Measurements from ENCODE around the gene OTOA.
"Not testable (repeated sequence)": the region's sequence is repeated elsewhere in the genome, so short reads cannot be mapped to it uniquely, and the experiment has no call there.

The OTOA gene

DNA sequence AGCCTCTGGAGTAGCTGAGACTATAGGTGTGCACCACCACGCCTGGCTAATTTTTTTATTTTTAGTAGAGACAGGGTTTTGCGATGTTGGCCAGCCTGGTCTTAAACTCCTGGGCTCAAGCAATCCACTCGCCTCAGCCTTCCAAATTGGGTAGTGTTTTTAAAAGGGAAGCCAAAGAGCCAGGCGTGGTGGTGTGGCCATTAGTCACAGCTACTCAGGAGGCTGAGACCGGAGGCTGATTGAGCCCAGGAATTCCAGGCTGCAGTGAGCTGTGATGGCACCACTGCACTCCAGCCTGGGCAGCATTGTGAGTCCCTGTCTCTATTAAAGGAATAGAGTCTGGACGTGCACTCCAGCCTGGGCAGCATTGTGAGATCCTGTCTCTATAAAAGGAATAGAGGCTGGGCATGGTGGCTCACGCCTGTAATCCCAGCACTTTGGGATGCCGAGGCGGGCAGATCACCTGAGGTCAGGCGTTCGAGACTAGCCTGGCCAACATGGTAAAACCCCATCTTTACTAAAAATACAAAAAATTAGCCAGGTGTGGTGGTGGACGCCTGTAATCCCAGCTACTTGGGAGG is 13.9 kb upstream of the OTOA start:
- not testable (repeated sequence) for H3K27me3 Mint-ChIP-seq, DNase-seq, ATAC-seq, H3K9me3 Mint-ChIP-seq, H3K27ac Mint-ChIP-seq, H3K4me3 Mint-ChIP-seq
- H3K4me1 Mint-ChIP-seq, result peaks cover 76% of the 10 kb centered on the region

DNA sequence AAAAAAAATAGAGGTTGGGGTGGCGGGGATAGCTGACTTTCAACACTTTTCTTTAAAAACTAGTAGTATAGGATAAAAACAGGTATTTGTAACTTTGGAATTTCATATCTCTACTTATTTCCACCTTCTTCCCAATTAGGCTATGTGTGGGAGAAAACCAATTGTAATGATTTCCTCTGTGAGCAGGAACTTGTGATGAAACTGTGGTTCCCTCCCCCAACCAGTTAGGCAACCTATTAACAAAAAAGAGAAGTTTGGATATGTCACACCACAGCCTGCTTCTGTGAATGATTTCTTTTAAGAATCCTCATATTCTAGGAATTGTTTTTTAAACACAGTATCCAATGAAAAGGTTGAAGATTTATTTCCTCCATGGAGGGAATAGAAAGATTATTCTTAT is 13.2 kb upstream of the OTOA start:
- H3K27ac Mint-ChIP-seq, result peak overlapping the region in 1 of 2 donors; percentile 48
- DNase-seq (no peak), ATAC-seq (no peak)
- no peaks in the 10 kb centered on the region for H3K9me3 Mint-ChIP-seq
- peaks cover 71% of the 10 kb centered on the region for H3K4me1 Mint-ChIP-seq
- H3K4me3 Mint-ChIP-seq, result no peak overlapping the region
- no peaks in the 10 kb centered on the region for H3K27me3 Mint-ChIP-seq

DNA sequence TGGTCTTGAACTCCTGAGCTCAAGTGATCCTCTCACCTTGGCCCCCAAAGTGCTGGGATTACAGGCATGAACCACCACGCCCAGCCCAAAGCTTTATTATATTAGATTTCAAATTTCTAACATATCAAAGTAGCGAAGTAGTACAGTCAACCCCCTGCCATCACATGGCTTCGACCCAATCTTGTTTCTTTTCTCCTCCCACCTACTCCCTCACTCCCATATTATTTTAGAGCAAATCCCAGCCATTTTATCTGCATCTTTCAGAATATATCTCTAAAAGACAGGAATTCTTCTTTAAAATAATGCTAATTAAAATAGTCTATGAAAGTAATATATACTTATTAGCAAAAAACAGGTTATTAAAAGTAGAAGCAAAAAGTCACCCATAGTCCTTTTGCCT is 12.3 kb upstream of the OTOA start:
- DNase-seq, result no peak
- Mint-ChIP-seq H3K27ac (no peak overlapping the region), H3K4me3 (no peak overlapping the region), H3K4me1 (peaks cover 69% of the 10 kb centered on the region), H3K9me3 (no peaks in the 10 kb centered on the region), H3K27me3 (no peaks in the 10 kb centered on the region)
- ATAC-seq, result no peak

DNA sequence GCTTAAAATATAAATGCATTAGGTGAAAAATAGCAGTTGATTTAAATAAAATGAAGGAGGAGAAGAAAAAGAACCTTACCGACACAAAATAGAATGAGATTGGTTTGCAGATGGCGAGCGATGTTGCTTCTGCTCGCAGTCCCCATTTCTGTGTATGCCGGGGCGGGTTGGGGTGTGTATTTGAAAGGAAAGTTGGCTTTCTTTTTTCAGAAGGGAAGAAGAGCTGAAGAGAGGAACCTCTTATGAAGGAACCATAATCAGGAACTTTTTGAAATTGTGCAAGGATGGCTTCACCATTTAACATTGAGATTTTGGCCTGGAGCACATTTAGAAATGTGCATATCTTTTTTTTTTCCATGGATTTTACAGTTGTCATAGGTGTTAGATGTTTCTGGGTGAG is 11.3 kb upstream of the OTOA start, which contains the start of gene IGSF6:
Gene IGSF6, minus strand, starts transcription at position 156 of the 400 bp plus-strand sequence. Its CDS starts 10 bp downstream, at position 146.
- Mint-ChIP-seq H3K9me3 (no peaks in the 10 kb centered on the region), H3K4me3 (no peak within 1 kb of the TSS), H3K4me1 (peaks cover 69% of the 10 kb centered on the region), H3K27ac (peak within 1 kb of the TSS in 1 of 2 donors; percentile 48), H3K27me3 (no peaks in the 10 kb centered on the region)
- ATAC-seq, result no peak
- no peak for DNase-seq

DNA sequence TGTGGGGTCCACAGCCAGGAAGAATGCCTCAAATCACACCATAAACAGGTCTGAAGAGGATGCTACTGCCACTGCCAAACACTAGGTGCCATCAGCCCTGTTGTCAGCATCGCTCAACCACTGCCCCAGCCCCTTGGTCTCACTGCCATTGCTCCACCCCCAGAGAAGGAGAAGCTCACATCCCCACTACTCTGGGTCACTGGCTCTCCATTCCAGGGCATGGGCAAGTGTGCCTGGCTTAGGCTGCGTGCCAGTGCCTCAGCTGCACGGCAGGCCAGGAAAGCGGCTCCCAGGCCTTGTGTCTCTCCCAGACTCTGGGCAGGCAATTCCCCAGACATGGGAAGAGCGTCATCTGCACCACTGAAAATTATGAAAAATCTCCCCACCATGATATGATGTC is 10.2 kb upstream of the OTOA start:
- Mint-ChIP-seq H3K27ac (peak overlapping the region in 1 of 2 donors; percentile 71), H3K27me3 (no peaks in the 10 kb centered on the region), H3K4me1 (peaks cover 69% of the 10 kb centered on the region), H3K9me3 (no peaks in the 10 kb centered on the region), H3K4me3 (no peak overlapping the region)
- no peak for DNase-seq
- no peak for ATAC-seq

DNA sequence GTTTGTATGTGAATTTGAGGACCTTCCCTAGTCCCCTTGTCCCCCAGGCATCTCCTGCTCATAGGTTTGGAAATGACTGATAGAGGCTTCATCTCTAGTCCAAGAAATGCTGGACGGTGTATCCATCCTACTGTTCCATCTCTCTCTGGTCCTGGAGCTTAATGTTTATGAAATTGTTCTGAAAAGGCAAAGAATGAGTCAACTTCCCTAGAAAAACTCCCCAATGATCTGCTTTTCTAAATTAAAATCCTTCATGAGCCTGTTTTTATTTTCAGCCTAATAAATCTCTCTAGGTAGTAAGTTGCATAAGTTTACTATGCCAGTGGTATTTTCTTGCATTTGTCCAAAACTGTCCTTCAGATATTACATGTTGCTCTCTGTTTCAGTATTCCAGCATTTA is 9.3 kb upstream of the OTOA start:
- Mint-ChIP-seq H3K4me1 (peaks cover 63% of the 10 kb centered on the region), H3K27ac (peak overlapping the region in 1 of 2 donors; percentile 5), H3K9me3 (no peaks in the 10 kb centered on the region), H3K27me3 (no peaks in the 10 kb centered on the region), H3K4me3 (no peak overlapping the region)
- DNase-seq (no peak), ATAC-seq (no peak)

DNA sequence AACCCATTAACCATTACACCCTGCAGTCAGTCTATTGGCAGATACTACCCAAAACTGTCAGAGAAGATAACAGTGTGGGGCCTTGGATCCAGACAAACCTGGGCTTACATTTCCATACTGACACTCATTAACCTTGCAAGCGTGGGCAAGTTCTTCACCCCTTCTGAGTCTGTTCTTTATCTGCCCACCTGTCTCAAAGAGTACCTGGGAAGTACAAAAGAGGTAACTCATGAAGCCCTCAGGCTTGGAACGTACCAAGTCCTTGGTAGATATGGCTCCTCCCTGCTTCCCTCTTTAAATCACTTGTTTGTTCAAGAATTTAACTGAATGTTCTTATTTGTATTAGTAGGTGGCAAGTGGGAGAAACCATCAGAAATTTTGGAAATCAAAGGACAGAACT is 8.9 kb upstream of the OTOA start:
- Mint-ChIP-seq H3K4me3 (no peak overlapping the region), H3K27ac (no peak overlapping the region), H3K9me3 (no peaks in the 10 kb centered on the region), H3K27me3 (no peaks in the 10 kb centered on the region), H3K4me1 (peaks cover 61% of the 10 kb centered on the region)
- no peak for DNase-seq
- no peak for ATAC-seq

DNA sequence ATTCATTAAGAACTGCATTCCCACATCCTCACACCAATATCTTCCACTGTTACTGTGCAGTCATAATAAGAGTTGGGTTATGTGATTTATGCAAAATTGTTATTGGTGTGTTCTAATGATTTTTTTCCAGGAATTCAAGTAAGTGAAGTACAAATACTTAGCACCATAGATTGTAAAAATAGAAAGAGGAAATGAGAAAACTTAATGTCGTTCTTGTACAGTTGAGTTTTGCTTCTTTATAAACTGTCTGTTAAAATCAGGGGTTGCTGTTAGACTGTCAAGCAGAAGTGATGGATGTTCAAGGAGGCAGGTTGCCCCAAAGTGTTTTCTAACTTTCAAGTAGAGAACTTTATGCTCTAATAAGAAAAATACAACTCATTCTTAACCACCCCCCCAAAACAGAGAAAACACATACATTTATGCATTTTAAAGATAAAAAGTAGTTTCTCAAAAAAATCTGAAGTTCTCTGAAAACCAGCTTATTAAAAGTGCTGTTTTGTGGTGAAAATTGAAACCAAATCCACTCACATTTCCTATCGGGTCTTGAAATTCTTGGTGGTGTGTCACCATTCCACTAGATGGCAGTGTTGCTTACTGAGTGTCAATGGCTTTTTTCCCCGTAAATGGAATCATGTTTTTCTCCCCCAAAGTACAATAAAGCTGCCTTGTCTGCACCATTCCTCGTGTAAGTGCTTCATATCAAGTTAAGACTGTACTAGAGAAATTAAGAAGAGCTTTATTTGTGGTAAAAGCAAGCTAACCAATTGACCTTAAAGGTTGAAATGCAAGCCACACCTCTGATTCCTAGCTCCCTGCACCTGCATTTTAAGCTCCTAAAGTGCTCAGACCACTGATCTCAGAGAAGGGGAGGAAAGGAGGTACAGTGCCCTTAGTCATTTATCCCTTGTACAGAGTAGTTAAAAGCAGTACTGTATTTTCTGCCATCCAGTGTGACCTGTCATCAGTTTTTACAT is 6.7 kb upstream of the OTOA start:
- H3K4me1 Mint-ChIP-seq, result peaks cover 61% of the 10 kb centered on the region
- H3K4me3 Mint-ChIP-seq, result no peak overlapping the region

DNA sequence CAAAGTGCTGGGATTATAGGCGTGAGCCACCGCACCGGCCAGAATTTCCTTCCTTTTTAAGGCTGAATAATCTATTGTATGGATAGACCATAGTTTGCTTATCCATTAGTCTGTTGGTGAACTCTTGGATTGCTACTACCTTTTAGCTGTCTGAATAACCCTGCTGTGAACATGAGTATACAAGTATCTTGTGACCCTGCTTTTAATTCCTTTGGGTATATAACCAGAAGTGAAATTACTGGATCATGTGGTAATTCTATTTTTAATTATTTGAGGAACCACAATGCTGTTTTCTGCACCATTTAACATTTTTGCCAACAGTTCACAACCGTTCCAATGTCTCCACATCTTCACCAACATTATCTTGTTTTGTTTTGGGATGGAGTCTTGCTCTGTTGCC is 4.6 kb upstream of the OTOA start:
- H3K27me3 Mint-ChIP-seq, result peaks cover 8% of the 10 kb centered on the region
- no peak overlapping the region for H3K27ac Mint-ChIP-seq
- peaks cover 57% of the 10 kb centered on the region for H3K4me1 Mint-ChIP-seq
- no peak for ATAC-seq
- no peak for DNase-seq
- H3K9me3 Mint-ChIP-seq, result no peaks in the 10 kb centered on the region
- H3K4me3 Mint-ChIP-seq, result no peak overlapping the region

More for the DNA sequence above, 6.7 kb upstream of the OTOA start:
- DNase-seq (peak; percentile 15 to 33), ATAC-seq (no peak)
- Mint-ChIP-seq H3K27me3 (no peaks in the 10 kb centered on the region), H3K27ac (no peak overlapping the region), H3K9me3 (no peaks in the 10 kb centered on the region)

DNA sequence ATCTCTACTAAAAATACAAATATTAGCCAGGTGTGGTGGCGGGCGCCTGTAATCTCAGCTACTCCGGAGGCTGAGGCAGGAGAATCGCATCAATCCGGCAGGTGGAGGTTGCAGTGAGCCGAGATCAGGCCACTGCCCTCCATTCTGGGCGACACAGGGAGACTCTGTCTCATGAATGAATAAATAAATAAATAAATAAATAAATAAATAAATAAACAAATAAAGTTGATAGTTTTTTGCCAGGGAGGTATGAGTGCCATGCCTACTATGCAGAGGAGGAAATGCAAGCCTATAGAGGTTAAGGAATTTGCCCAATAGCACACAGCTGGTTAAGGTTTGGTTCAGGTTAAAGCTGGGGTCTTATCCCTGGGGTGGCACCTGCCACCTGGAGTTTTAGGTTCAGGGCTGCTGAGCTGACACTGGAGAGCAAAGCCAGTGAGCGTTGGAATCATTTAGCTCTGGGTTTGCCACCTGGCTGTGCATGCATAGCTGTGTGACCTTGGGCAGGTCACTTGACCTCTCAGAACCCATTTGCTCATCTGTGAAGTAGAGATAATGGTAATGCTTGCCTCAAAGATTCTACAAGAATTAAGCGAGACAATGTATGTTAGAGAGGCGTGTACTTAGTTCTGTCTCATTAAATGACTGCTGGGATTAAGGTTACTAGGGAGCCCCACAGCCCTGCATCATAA is 1.2 kb downstream of the OTOA start:
- Mint-ChIP-seq H3K9me3 (no peaks in the 10 kb centered on the region), H3K27me3 (peaks cover 8% of the 10 kb centered on the region), H3K27ac (no peak overlapping the region), H3K4me1 (peaks cover 22% of the 10 kb centered on the region), H3K4me3 (no peak overlapping the region)
- ATAC-seq (no peak), DNase-seq (no peak)

DNA sequence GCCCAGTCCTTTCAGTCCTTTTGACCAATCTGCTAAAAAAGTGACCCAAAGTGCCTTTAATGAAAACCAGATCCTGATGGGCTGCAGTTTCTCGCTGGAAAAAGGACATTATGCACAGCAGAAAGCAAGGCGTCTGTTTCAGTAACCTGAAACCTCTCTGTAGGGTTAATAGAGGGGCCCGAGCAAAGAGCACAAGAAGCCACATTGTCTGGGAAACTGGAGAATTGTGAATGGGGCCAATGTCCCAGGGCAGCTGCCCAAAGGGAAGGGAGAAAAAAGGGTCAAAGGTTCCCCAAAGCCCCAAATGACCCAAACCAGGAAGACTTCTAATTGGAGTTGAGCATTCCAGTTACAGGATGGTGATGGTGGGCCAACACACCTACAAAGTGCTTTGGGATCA is 3.0 kb downstream of the OTOA start:
- ATAC-seq, result no peak
- DNase-seq, result no peak

DNA sequence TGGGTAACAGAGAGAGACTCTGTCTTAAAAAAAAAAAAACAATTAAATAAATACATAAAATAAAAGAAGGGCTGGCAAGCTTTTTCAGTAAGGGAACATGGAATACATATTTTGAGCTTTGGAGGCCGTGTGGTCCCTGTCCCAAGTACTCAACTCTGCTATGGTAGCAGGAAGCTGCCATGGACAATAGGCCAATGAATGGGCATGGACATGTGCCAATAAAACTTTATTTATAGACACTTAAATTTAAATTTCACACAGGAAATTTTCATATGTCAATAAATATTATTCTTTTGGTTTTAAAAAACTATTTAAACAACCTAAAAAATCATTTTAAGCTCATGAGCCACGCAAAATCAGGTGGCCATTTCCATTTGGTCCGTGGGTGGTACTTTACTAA is 3.8 kb downstream of the OTOA start:
- H3K4me1 Mint-ChIP-seq, result peaks cover 8% of the 10 kb centered on the region
- H3K4me3 Mint-ChIP-seq, result no peak overlapping the region
- H3K9me3 Mint-ChIP-seq, result no peaks in the 10 kb centered on the region
- no peak for DNase-seq
- no peak for ATAC-seq
- H3K27ac Mint-ChIP-seq, result no peak overlapping the region
- H3K27me3 Mint-ChIP-seq, result peaks cover 8% of the 10 kb centered on the region

More for the DNA sequence above, 3.0 kb downstream of the OTOA start:
- Mint-ChIP-seq H3K4me1 (peaks cover 8% of the 10 kb centered on the region), H3K4me3 (no peak overlapping the region), H3K27me3 (peaks cover 8% of the 10 kb centered on the region), H3K27ac (no peak overlapping the region), H3K9me3 (no peaks in the 10 kb centered on the region)

DNA sequence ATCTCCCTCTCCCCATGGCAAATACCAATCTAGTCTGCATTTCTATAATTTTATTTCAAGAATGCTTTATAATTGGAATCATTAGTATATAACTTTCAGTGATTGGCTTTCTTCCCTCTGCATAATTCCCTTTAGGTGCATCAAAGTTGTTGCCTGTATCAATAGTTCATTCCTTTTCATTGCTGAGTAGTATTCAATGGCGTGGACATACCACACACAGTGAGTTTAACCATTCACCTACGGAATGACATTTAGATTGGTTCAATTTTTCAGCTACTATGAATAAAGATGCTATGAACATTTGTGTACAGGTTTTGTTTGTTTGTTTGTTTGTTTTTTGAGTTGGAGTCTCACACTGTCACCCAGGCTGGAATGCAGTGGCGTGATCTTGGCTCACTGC is 9.7 kb downstream of the OTOA start:
- no peaks in the 10 kb centered on the region for H3K27me3 Mint-ChIP-seq
- no peaks in the 10 kb centered on the region for H3K9me3 Mint-ChIP-seq
- H3K4me3 Mint-ChIP-seq, result no peak overlapping the region
- ATAC-seq (no peak), DNase-seq (no peak)
- no peaks in the 10 kb centered on the region for H3K4me1 Mint-ChIP-seq
- H3K27ac Mint-ChIP-seq, result no peak overlapping the region

DNA sequence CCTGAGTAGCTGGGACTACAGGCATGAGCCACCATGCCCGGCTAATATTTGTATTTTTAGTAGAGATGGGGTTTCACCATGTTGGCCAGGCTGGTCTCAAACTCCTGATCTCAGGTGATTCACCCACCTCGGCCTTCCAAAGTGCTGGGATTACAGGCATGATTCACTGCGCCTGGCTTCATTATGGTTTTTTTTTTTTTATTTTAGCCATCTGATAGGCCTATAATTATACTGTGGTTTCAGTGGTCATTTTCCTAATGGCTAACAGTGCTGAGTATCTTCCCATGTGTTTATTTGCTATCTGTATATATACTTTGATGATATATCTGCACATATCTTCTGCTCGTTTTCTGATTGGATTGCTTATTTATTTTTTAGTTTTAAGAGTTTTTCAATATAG is 10.7 kb downstream of the OTOA start:
- not testable (repeated sequence) for H3K27ac Mint-ChIP-seq, H3K4me3 Mint-ChIP-seq, DNase-seq, H3K4me1 Mint-ChIP-seq, H3K27me3 Mint-ChIP-seq, H3K9me3 Mint-ChIP-seq, ATAC-seq

DNA sequence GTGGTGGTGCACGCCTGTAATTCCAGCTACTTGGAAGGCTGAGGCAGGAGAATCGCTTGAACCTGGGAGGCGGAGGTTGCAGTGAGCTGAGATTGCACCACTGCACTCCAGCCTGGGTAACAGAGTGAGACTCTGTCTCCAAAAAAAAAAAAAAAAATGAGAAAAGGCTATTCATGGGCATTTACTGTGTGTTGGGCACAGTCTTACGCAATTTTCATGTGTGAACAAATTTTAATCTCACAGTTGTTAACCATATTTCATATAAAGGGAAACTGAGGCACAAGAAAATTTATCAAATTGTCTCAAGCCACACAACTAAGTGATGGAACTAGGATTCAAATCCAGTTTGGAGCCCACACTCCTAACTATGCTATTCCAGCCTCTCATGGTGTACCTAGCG is 16.9 kb downstream of the OTOA start:
- H3K4me1 Mint-ChIP-seq, ATAC-seq, H3K9me3 Mint-ChIP-seq, H3K4me3 Mint-ChIP-seq, H3K27ac Mint-ChIP-seq, DNase-seq: not testable (repeated sequence)
- peaks cover 13% of the 10 kb centered on the region for H3K27me3 Mint-ChIP-seq

DNA sequence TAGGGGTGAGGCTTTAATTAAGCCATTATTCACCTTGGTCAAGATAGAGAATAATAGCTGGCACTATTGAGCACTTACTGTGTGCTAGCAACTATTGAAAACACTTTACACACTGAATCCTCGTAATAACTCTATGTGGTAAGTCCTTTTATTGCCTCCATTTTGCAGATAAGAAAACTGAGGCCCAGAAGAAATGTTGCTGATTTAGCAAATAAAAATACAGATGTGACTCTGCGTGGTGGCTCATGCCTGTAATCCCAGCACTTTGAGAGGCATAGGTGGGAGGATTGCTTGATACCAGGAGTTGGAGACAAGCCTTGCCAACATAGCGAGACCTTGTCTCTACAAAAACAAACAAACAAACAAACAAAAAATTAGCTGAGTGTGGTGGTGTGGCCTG is 19.4 kb downstream of the OTOA start:
- H3K4me1 Mint-ChIP-seq, result no peaks in the 10 kb centered on the region
- DNase-seq, result no peak
- no peak overlapping the region for H3K4me3 Mint-ChIP-seq
- H3K9me3 Mint-ChIP-seq, result no peaks in the 10 kb centered on the region
- ATAC-seq, result no peak
- no peak overlapping the region for H3K27ac Mint-ChIP-seq
- peaks cover 13% of the 10 kb centered on the region for H3K27me3 Mint-ChIP-seq
